HG03432 (cell line): Measurements from ENCODE around the gene COASY.

ENCODE experiments used
- ATAC-seq: cut with Tn5 transposase; IDR thresholded peaks from one replicate; pipeline ENCODE4 v1.9.1; 2021; ENCODE audit warnings: mild to moderate bottlenecking, moderate library complexity; ENCODE audit not compliant: unreplicated experiment

Gene COASY

GRCh38 chr17:42571435-42572225, 9.7 kb downstream of the COASY start:
- no peak for ATAC-seq

- ATAC-seq = no peak
These were observed 11.1 kb downstream of the COASY start for GRCh38 chr17:42573095-42573494.

GRCh38 chr17:42574463-42574862, 12.5 kb downstream of the COASY start:
- ATAC-seq = no peak

GRCh38 chr17:42577140-42577531, 15.2 kb downstream of the COASY start:
- no peak for ATAC-seq

- peak; percentile 71 for ATAC-seq
These were observed 15.8 kb downstream of the COASY start, which contains the start of gene PSMC3IP for GRCh38 chr17:42577532-42578281. TSS of gene PSMC3IP (minus strand) at chr17:42577729. CDS start at chr17:42577686, 43 bp downstream.

GRCh38 chr17:42578282-42578869, 16.4 kb downstream of the COASY start:
- ATAC-seq = peak; percentile 53

- ATAC-seq = no peak
These were observed 18.0 kb downstream of the COASY start for GRCh38 chr17:42579794-42580551.

GRCh38 chr17:42581744-42582270, 19.9 kb downstream of the COASY start:
- no peak for ATAC-seq

GRCh38 chr17:42584880-42585279, 22.9 kb downstream of the COASY start:
- no peak for ATAC-seq

GRCh38 chr17:42585353-42585752, 23.4 kb downstream of the COASY start:
- no peak for ATAC-seq

- no peak for ATAC-seq
These were observed 24.7 kb downstream of the COASY start for GRCh38 chr17:42586514-42587230.

- ATAC-seq = no peak
These were observed 28.9 kb downstream of the COASY start for GRCh38 chr17:42590886-42591285.

- ATAC-seq = no peak
These were observed 29.5 kb downstream of the COASY start for GRCh38 chr17:42591411-42591810.

- ATAC-seq = no peak
These were observed 34.4 kb downstream of the COASY start for GRCh38 chr17:42596386-42596785.

- ATAC-seq = no peak
These were observed 37.0 kb downstream of the COASY start for GRCh38 chr17:42598905-42599304.

GRCh38 chr17:42603318-42603717, 41.4 kb downstream of the COASY start:
- no peak for ATAC-seq

GRCh38 chr17:42607769-42608168, 45.8 kb downstream of the COASY start:
- no peak for ATAC-seq

- ATAC-seq = peak; percentile 38
These were observed 46.6 kb downstream of the COASY start for GRCh38 chr17:42608305-42609181.

GRCh38 chr17:42609182-42609813, 47.4 kb downstream of the COASY start, which contains the start of the genes RETREG3 and TUBG1:
TSS of gene RETREG3 (minus strand) at chr17:42609374. CDS start at chr17:42609324, 50 bp downstream.
TSS of gene TUBG1 (plus strand) at chr17:42609683. CDS start at chr17:42609738, 55 bp downstream.
- ATAC-seq = peak; percentile 86
